Activated CD8-positive, alpha-beta memory T cell treated with anti-CD3 and anti-CD28 coated beads, Interleukin-2, amount 50 U/mL, for 24 hours (primary cell): ENCODE measurements around the gene ZFP36L1.

Experiments used
- DNase-seq: peaks from one replicate; pipeline ENCODE4 v3.0.0-alpha.2; 2020; ENCODE audit errors: extremely low read depth

ZFP36L1 gene

DNA sequence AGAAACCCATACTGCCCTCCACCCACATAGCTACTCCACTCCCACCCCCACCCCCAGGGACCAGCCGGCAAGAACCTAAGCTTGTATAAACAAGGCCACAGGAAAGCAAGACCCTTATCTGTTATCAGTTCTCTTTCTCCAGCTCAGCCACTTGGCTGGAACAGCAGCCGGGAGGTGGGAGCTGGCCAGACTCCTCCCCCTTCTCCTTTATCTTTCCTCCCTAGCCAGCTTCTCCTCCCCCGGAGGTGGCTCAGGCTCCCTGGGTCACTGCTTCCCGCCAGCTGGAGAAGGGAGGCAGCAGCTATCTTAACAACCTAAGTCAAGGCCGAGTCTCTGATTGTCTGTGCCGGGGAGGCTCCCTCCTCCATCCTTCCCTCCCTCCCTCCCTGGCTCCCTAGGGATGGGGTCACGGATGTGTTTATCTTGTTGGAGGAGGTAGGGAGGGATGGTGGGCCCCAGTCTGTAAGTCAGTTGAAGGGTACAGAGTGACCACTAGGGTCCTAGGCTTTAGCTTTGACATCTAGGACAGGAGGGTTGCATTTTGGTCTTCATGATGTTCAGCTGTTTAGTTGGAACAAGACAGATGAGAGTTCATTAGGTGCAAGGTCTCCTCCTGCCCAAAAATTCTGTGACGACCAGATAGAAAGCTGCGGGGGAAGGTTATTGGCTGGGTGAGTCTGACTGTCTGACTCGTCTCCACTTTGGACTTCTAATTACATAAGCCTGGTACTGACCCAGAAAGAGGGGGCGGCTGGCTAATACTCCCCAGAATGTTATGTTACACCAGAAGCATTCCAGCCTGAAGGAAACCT is 29.7 kb downstream of the ZFP36L1 start:
- DNase-seq = no peak

DNA sequence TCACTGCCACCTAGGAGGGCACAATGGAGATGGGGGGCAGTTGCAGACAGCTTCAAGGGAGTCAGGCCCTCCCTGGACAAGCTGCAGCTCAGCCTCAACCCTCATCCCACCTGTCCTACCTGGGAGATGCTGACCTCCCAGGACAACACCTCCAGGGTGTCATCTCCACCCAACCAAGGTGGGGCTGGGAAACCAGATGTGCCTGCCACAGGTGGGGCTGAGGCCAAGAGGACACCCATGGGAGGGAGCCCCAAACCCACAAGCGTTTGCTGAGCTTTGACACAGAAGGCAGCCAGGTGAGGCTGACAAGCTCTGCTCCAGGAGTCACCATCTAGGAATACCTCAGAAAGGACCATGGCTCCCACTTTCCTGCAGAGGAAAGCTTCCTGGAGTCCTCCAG is 31.5 kb downstream of the ZFP36L1 start:
- no peak for DNase-seq

DNA sequence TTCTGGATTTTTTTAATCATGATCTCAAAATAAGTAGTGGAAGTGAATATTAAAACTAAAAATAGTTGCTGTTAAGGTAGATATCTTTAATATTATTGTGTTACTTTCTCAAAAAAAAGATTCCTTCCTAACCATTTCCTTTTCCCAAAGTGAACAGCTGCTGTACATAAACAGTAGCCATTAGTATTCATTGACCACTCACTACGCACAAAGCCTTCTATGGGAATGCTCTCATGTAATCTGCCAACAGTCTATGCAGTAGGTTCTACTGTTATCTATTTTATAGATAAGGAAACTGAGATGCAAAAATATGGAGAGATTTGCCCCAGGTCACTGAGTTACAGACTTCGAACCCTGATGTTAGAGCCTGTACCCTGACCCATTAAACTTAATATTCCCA is 32.1 kb downstream of the ZFP36L1 start:
- no peak for DNase-seq

DNA sequence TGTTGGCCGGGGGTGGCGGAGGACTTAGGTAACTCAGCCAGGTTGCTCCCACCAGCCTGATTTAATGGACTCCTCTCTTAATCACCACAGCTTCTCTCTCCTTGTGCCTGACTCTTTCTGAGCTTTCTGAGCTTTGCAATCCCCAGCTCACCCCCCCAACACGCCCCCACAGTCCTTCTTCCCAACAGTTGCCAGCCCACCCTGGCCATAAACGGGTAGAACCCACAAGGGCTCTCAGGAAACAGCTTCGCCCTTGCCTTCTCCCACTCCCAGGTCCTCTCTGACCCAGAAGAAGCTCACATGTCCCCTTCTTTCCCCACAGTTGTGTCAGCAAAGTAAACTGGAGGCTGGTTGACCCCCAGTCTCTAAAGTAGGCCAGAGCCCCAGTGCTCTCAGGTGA is 32.9 kb downstream of the ZFP36L1 start:
- no peak for DNase-seq

GRCh38 chr14:68759017-68759560 is 33.8 kb downstream of the ZFP36L1 start:
- DNase-seq = no peak

- no peak for DNase-seq
Observed at GRCh38 chr14:68758301-68758700, 34.6 kb downstream of the ZFP36L1 start.

DNA sequence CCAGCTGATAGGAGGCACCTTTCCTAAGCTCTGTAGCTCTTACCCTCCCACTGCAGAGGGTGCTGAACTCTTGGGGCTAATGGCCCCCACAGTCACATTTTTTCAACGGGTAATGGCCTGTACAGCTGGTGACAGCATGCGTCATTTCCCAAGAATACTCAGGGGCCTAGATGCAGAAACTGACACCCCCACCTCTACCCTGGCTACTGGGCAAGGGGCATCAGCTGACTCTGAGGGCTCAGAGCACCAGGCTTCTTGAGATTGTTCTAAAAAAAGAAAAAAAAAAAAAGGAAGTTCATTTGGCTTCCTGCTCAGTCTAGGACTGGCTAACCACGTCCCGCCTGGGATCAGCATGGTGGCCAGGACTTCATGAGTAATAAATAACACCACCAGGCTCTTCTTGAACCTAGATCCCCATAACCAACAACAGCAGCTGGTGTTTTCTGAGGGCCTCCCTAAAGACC is 35.2 kb downstream of the ZFP36L1 start:
- no peak for DNase-seq

GRCh38 chr14:68756734-68757133 is 36.1 kb downstream of the ZFP36L1 start:
- DNase-seq = no peak

GRCh38 chr14:68756000-68756481 is 36.8 kb downstream of the ZFP36L1 start:
- no peak for DNase-seq

DNA sequence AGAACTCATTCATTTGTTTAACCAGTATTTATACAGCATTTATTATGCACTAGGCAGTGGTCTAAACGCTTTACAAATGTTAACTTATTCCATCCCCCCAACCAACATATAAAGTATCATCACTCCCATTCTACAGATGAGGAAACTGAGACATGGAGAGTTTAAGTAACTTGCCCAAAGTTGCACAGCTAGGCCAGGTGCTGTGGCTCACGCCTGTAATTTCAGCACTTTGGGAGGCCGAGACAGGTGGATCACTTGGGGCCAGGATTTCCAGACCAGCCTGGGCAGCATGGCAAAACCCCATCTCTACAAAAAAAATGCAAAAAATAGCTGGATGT is 37.9 kb downstream of the ZFP36L1 start:
- DNase-seq = no peak

DNA sequence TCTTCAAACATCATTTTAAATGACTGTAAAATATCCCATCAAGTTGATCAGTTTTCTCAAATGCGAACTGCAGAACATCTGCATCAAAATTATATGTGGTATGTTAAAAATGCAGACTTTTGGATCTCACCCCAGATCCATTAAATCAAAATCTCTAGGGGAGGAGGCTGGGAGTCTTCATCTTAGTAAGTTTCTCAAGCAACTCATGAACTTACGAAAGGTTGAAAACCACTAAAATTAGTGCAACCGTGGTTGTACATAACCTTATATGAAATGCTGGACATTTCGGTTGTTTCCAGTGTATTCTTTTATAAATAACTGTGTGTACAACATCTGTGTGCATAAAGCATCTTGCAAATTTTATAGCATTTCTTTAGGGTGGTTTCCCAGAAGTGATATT is 39.2 kb downstream of the ZFP36L1 start:
- no peak for DNase-seq

DNA sequence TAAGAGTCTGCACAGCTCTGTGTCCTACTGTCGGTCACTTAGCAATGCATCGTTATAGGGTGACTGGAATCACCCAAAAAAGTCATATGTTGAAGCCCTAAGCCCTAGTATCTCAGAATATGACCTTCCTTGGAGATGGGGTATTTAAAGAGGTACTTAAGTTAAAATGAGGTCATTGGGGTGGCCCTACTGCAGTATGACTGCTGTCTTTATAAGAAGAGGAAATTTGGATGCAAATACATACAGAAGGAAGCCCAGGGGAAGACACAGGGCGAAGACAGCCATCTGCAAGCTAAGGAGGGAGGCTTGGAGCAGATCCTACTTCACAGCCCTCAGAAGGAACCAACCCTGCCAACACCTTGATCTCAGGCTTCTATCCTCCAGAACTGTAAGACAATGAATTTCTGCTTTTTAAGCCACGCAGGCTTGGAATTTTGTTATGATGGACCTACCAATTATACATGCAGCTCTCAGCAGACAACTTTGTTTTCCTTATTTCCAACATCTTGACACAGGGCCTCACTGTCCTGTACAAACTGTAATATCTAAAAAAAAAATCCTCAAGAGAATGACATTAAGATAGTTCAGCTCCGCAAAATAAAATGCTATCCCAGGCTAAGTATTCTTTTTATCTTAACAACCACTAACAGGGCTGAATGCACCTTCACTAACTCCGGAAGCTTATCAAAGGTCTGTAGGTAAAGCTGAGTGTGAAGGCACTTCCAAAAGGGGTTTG is 40.4 kb downstream of the ZFP36L1 start:
- DNase-seq = no peak

DNA sequence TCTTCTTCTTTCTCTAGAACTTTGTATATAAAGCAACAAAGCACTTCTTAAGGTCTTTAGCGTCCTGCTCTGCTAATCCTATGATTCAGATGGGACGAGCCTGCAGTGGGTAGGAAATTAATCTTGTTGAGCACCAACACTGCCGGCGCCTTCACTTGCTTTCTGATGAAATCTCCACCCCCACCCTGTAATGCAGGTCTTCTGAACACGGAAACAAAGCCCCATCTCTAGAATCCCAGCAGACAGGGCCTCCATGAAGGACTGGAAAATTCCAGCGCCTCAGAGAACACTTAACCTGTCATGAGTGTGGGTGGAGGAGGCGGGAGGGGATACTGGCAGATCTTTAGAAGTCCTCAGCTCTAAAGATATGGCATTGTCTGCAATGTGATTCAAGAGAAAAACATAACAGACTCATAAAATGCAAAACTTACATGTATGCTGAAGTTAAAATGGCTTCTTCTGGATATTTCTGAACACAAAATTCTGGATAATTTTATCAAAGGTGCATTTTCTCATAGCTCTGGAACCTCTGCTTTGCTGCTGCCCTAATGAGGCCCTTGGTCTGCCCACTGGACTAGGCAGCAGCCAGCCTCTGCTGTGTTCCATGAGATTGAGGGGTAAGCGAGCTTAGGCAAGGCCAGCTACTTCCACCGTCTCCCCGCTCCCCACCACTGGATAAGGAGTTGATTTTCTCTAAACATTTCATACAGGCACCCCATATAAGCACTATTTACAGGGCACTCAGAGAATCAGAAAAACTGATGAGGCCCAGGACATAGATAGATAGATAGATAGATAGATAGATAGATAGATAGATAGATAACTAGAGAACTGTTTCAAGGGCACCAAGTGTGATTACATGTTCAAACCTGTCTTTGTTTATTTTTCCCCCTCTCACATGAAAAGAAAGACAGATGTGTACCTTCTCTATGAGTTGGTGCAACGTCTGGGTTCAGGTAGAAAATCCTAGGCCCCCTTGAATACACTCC is 43.1 kb downstream of the ZFP36L1 start:
- DNase-seq = no peak

DNA sequence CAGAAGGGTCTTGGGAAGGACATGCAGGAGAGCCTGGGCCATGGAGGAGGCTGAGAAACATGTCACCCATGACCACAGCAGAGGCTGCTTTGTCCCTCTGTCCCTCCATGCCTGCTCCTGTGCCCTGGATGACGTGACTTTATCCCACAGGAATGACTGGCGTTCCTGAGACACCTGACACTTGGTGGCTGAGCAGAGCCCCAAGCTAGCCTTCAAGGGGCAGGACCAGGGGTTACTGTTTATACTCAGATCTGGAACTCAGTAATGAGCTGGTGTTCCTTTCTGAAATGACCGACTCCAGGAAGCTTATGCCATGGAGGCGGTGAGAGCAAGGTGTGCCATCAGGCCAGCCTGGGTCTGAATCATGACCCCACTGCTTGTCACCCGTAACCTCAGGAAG is 44.2 kb downstream of the ZFP36L1 start:
- DNase-seq = no peak

GRCh38 chr14:68748260-68748659 is 44.6 kb downstream of the ZFP36L1 start:
- no peak for DNase-seq

DNA sequence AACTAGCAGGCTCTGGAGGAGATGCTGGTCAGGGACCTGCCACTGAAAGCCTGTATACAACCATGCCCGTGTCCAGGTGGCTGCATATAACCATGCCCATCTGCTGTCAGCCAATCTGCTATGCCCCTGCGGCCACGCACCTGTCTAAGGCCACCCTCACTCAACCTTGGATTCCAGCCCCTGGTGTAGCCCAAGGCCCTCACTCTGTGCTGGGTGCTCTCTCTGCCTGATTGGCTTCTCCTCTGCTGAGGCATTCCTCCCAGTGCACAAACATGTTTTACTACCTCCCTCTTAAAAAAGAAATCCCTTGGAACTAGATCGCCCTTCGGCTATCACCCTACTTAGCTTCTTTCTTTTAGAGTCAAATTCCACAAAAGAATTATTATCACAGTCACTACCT is 45.5 kb downstream of the ZFP36L1 start:
- no peak for DNase-seq

DNA sequence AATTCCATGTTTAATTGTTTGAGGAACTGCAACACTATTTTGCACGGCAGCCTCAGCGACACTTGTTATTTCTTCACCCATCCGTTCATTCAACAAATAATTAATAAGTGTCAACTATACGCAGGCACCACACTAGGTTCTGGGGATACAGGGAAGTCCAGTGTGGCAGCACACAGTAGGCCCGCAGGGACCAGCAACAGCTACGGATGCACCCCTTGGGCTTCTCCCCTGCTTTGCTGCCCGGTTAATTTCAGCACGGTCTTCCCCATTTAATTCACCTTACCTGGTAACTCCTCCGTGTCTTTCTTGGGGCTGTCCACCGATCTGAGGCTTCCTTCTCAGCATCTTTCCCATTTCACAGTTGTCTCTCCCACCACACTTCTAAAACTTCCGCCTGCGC is 48.3 kb downstream of the ZFP36L1 start:
- no peak for DNase-seq

DNA sequence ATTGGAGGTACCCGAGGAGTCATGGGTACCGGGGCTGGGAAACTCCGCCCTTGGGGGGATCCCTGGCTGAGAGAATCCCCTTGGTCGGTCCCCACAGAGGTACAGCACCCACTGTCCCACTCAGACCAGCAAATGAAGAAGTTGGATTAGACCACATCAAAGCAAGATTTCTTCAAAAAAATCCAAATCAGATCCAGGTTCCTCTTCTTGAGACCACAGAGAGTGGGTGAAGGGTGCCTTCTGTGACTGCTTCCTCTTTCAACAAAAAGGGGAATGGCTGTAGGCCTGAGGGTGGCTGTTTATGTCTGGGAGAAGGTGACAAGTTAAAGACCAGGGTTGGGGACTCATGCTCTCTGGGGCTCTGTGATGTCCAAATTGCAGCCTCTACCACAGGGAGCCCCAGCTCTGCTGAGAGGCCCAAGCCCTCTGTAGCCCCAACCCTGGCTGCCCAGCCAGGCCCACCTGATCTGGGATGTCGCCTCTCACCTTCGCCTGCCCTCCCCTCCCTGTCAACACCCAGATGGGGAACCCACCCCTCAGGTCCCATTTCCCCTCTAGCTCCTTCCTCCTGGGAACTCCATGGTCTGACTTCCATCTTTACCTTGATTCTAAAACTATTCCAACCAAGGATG is 50.9 kb downstream of the ZFP36L1 start:
- no peak for DNase-seq

DNA sequence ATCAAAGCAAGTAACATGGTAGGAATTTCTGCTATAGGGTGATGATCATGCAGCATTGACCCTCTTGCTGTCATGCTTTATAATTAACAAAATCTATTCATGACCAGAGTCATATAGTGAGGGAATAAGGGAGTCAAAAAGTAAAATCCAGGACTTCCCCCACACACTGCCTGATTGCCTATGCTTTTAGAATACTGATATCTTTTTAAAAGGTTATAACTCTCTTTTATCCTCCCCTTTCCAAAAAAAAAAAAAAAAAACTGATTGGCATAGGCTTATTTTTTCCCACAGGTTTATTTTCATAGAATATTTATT is 51.4 kb downstream of the ZFP36L1 start:
- DNase-seq = no peak

- no peak for DNase-seq
Observed at GRCh38 chr14:68740788-68741476, 51.9 kb downstream of the ZFP36L1 start.

DNA sequence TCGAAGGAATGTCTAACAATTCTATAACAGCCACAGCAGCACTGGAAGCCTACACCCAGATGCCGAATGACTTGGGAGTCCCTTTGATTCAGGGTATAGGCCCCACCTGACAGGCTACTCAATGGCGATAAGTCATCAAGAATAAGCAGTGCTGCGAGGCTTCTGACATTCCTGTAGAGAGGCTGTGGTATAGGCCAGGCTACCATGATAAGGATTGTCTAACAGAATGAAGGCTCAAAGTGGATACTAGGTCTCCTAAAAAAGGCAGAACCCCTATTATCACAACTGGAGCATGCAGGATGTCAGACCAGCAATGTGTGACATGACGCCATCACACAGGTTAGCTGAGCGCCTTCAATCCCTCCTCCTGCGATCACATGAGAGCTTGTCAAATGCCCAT is 53.2 kb downstream of the ZFP36L1 start:
- DNase-seq = no peak
